Memory B cell (primary cell): Measurements from ENCODE around the gene EWSR1.

Experiments used
- ATAC-seq: fragments of 150-1000 bp; cut with Tn5 transposase; 2 replicates; pipeline ENCODE4 v1.10.0; 2021; ENCODE audit warnings: low read depth, mild to moderate bottlenecking, moderate library complexity
- DNase-seq, 2 donors: peaks; one replicate each; pipeline ENCODE4 v3.0.0; 2022; ENCODE audit warnings: low spot score in 2 of 2
- H3K27ac Mint-ChIP-seq: one replicate; pipeline ENCODE4 v1.8.0; 2022; ENCODE audit warnings: mild to moderate bottlenecking, moderate library complexity, mixed read lengths
- H3K27me3 Mint-ChIP-seq: one replicate; pipeline ENCODE4 v1.8.0; 2022; ENCODE audit warnings: mixed read lengths
- H3K36me3 Mint-ChIP-seq: one replicate; pipeline ENCODE4 v1.8.0; 2022; ENCODE audit warnings: mild to moderate bottlenecking, mixed read lengths
- H3K4me1 Mint-ChIP-seq: one replicate; pipeline ENCODE4 v1.8.0; 2022; ENCODE audit warnings: mixed read lengths
- H3K4me3 Mint-ChIP-seq: one replicate; pipeline ENCODE4 v1.8.0; 2022; ENCODE audit warnings: mild to moderate bottlenecking, moderate library complexity, mixed read lengths
- H3K9me3 Mint-ChIP-seq: one replicate; pipeline ENCODE4 v1.8.0; 2022; ENCODE audit warnings: mixed read lengths

The EWSR1 gene

GRCh38 chr22:29300807-29301601 lies 32.9 kb downstream of the EWSR1 start:
- Mint-ChIP-seq H3K4me3 (no peak overlapping the region), H3K27me3 (peaks cover 6% of the 10 kb centered on the region), H3K9me3 (no peaks in the 10 kb centered on the region), H3K4me1 (peaks cover 16% of the 10 kb centered on the region), H3K36me3 (peaks cover 28% of the 10 kb centered on the region), H3K27ac (peak overlapping the region; percentile 36)
- DNase-seq = no peak
- peak; percentile 16 for ATAC-seq

DNA sequence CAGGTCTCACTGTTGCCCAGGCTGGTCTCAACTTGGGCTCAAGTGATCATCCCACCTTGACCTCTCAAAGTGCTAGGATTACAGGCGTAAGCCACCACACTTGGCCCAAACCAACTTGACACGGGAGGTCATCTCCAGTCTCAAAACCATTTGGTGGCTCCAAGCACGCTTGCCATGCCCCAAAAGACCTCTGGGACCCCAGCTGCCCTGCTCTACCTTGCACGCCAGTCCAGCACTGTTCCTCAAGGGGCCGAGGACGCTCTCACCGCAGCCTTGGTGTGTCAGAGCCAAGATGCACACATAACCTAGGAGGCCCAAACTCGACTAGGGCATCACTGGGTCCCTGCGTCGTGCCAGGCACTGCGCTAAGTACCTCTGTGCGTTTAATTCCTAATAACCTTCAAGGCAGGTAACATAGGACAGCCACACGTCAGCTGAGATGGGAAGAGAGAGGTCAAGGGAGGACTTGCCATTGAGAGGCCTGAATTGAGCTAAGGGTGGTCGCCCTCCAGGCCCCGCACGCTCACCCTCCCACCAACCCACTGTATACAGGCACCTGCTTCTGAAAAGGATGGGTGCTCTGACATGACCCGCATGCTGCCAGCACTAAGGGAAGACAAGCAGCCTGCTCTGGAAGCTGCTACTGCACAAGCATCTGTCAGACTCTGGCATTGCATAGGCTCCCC lies 33.8 kb downstream of the EWSR1 start:
- Mint-ChIP-seq H3K27me3 (peaks cover 9% of the 10 kb centered on the region), H3K36me3 (peaks cover 28% of the 10 kb centered on the region), H3K27ac (no peak overlapping the region), H3K4me1 (peaks cover 21% of the 10 kb centered on the region), H3K9me3 (no peaks in the 10 kb centered on the region), H3K4me3 (no peak overlapping the region)
- DNase-seq (no peak), ATAC-seq (no peak)

GRCh38 chr22:29302402-29302680 lies 34.3 kb downstream of the EWSR1 start:
- H3K27ac Mint-ChIP-seq = no peak overlapping the region
- DNase-seq = no peak
- peaks cover 10% of the 10 kb centered on the region for H3K27me3 Mint-ChIP-seq
- peaks cover 22% of the 10 kb centered on the region for H3K4me1 Mint-ChIP-seq
- H3K9me3 Mint-ChIP-seq = no peaks in the 10 kb centered on the region
- H3K36me3 Mint-ChIP-seq = peaks cover 25% of the 10 kb centered on the region
- no peak for ATAC-seq
- H3K4me3 Mint-ChIP-seq = no peak overlapping the region

DNA sequence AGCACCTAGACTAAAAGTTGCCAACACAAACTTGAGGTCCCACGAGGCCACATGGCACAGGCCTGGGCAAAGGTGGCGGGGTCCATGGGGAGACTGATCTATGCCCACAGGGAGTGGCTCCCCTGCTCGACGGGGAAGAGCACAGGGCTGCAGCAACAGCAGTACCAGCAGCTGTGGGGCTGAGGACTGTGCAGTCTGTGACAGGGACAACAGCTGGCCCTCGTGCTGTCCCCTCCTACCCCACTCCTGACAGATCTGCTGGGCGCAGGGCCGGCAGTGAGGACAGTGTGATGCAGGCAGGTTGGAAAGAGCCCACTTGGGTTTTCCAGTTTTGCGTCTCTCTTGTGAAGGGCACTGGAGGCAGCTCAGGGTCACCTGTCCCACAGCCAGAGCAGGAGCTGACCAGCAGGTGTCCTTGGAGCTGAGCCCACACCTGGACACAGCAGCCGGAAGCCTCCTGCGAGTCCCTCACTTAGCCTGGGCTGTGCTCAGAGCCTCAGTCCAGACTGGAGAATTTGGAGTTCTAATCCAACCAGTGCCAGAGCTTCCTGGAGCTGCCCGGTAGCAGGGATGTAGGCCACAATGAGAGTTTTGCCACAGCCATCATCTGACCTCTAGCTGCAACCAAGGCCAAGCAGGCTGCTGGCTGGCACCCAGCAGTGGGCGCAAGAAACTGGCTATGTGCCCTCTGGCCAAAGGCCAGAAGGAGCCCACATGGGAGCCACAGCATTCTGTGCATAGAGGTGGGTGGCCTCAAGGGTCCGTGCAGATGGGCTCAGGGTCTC lies 34.8 kb downstream of the EWSR1 start:
- ATAC-seq (no peak), DNase-seq (no peak)
- H3K27me3 Mint-ChIP-seq = peaks cover 14% of the 10 kb centered on the region
- H3K4me3 Mint-ChIP-seq = no peak overlapping the region
- H3K9me3 Mint-ChIP-seq = no peaks in the 10 kb centered on the region
- H3K4me1 Mint-ChIP-seq = peaks cover 25% of the 10 kb centered on the region
- H3K36me3 Mint-ChIP-seq = peaks cover 20% of the 10 kb centered on the region
- H3K27ac Mint-ChIP-seq = no peak overlapping the region

- Mint-ChIP-seq H3K36me3 (peaks cover 6% of the 10 kb centered on the region), H3K27me3 (peaks cover 14% of the 10 kb centered on the region), H3K27ac (no peak overlapping the region), H3K9me3 (no peaks in the 10 kb centered on the region), H3K4me1 (peaks cover 25% of the 10 kb centered on the region), H3K4me3 (peak overlapping the region; percentile 78)
- no peak for ATAC-seq
- DNase-seq = no peak
These were observed 37.7 kb downstream of the EWSR1 start for GRCh38 chr22:29305836-29306174.

DNA sequence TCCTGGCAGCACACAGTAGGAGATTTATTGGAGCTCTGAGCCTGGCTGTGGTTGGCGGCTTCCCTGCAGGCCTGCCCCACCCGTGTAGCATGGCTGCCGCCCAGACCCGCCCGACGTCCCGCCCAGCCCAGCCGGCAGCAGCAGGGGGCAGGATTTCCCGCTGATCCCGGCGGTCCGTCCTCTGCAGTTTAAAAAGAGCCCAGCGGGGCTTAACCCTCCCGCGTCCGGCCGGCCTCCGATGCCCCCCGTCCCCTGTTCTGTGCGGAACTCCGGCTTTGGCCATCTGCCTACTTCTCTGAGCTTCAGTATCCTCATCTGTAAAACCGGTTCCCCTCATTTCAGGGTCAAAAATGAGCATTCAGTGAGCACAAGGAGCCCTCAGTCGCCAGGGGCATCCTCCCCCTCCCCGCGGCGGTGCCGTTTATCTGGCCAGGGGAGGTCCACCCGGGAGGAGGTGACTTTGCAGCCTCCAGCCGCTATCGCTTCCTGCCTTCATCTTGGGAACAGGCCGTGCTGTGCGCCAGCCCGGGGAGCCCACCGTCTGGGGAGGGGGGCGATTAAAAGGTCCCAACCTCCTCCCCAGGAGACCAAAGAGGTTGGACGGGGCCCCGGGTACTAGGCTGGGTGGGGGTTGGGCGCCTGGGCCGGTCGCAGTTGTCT lies 38.2 kb downstream of the EWSR1 start, which contains the start of gene GAS2L1:
GAS2L1 (plus strand) TSS at position 476 of the 660 bp plus-strand sequence. CDS start 1,456 bp downstream, outside the sequence.
- ATAC-seq (peak; percentile 49), DNase-seq (peak; percentile 42 to 46)
- peaks cover 15% of the 10 kb centered on the region for H3K27me3 Mint-ChIP-seq
- no peak within 1 kb of the TSS for H3K27ac Mint-ChIP-seq
- H3K4me3 Mint-ChIP-seq = peak within 1 kb of the TSS; percentile 81
- peaks cover under 1% of the 10 kb centered on the region for H3K36me3 Mint-ChIP-seq
- no peaks in the 10 kb centered on the region for H3K9me3 Mint-ChIP-seq
- H3K4me1 Mint-ChIP-seq = peaks cover 23% of the 10 kb centered on the region

DNA sequence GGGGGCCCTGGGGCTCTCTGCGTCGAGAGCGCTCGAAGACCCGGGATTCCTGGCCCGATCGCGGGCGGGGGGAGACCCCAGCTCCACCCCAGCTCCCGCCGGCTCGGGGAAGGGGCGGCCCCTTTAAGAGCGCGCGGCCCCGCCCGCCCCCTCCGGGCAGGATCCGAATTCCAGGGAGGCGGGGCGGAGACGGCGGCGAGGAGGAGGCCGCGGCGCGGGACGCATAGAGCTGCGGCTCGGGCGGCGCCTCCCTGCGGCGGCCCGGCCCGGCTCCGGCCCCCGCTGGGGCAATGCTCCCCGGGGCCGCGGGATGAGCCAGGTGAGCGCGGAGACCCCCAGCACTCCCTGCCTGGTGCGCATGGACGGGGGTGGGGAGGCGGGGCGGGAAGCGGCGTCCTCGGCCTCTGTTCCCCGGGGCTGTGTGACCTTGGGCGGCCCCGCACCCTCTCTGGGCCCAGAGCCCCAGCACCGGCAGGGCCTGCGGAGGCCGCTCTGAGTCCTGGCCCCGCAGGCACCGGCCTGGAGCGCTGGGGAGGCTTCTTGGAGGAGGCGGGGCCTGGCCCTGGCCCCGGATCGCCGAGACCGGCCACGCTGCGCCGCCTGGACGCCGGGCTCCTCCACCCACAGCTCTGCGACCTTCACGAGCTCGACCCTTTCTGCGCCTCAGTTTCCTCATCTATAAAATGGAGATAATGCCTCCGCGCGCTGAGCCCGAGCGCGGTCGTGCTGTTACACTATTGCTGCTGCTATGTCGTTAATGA lies 38.9 kb downstream of the EWSR1 start:
- Mint-ChIP-seq H3K9me3 (no peaks in the 10 kb centered on the region), H3K4me1 (peaks cover 23% of the 10 kb centered on the region), H3K27ac (no peak overlapping the region), H3K36me3 (no peaks in the 10 kb centered on the region), H3K4me3 (peak overlapping the region; percentile 81), H3K27me3 (peaks cover 17% of the 10 kb centered on the region)
- DNase-seq = no peak
- ATAC-seq = no peak

DNA sequence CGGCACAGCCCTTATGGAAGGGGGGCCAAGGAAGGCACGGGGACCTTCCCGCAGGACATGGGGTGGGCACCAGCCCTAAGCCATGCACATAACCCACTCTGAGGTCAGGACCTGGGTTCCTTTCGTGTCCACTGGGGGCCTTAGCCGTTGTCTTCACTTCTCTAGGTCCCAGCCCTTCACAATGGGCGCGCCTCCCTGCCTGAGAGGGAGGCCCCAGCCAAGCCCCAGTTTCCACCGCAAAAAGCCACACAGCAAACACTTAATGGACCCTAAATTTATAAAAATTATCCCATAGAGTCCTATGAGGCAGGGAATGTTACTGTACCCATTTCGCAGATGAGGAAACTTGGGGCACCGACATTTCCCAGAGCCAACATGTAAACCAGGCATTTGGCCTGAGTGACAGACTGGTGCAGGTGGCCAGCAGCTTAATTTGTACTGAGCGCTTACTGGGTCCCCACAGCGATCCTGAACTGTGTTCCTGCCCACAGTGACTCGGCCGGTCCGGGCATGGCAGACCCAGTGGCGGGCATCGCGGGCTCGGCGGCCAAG lies 39.6 kb downstream of the EWSR1 start:
- no peak for DNase-seq
- peaks cover 20% of the 10 kb centered on the region for H3K27me3 Mint-ChIP-seq
- no peaks in the 10 kb centered on the region for H3K9me3 Mint-ChIP-seq
- no peak overlapping the region for H3K27ac Mint-ChIP-seq
- H3K36me3 Mint-ChIP-seq = no peaks in the 10 kb centered on the region
- peak overlapping the region; percentile 81 for H3K4me3 Mint-ChIP-seq
- ATAC-seq = no peak
- H3K4me1 Mint-ChIP-seq = peaks cover 23% of the 10 kb centered on the region

GRCh38 chr22:29308148-29308790 lies 40.2 kb downstream of the EWSR1 start:
- Mint-ChIP-seq H3K4me1 (peaks cover 23% of the 10 kb centered on the region), H3K9me3 (no peaks in the 10 kb centered on the region), H3K27ac (no peak overlapping the region), H3K4me3 (no peak overlapping the region), H3K36me3 (no peaks in the 10 kb centered on the region), H3K27me3 (peaks cover 26% of the 10 kb centered on the region)
- ATAC-seq (no peak), DNase-seq (no peak)

GRCh38 chr22:29308791-29309262 lies 40.8 kb downstream of the EWSR1 start:
- no peaks in the 10 kb centered on the region for H3K36me3 Mint-ChIP-seq
- ATAC-seq = no peak
- H3K27ac Mint-ChIP-seq = no peak overlapping the region
- H3K4me1 Mint-ChIP-seq = peaks cover 21% of the 10 kb centered on the region
- H3K4me3 Mint-ChIP-seq = no peak overlapping the region
- DNase-seq = no peak
- peaks cover 30% of the 10 kb centered on the region for H3K27me3 Mint-ChIP-seq
- H3K9me3 Mint-ChIP-seq = no peaks in the 10 kb centered on the region

- H3K27me3 Mint-ChIP-seq = peaks cover 37% of the 10 kb centered on the region
- DNase-seq (no peak), ATAC-seq (no peak)
- no peak overlapping the region for H3K4me3 Mint-ChIP-seq
- H3K36me3 Mint-ChIP-seq = peaks cover 2% of the 10 kb centered on the region
- H3K4me1 Mint-ChIP-seq = peaks cover 28% of the 10 kb centered on the region
- H3K9me3 Mint-ChIP-seq = no peaks in the 10 kb centered on the region
- no peak overlapping the region for H3K27ac Mint-ChIP-seq
These were observed 41.4 kb downstream of the EWSR1 start for GRCh38 chr22:29309332-29310064.
